Ishikawa (cell line): ENCODE measurements around the gene CHMP4B.

ENCODE experiments used
- CEBPB ChIP-seq: IDR thresholded peaks from 2 replicates; pipeline ENCODE4 v1.6.1; 2012
- CREB1 ChIP-seq: IDR thresholded peaks from 2 replicates; pipeline ENCODE4 v1.6.1; 2012; ENCODE audit warnings: low read depth
- EGR1 ChIP-seq: IDR thresholded peaks from 2 replicates; pipeline ENCODE4 v1.6.1; 2012
- EP300 ChIP-seq: IDR thresholded peaks from 2 replicates; pipeline ENCODE4 v1.6.1; 2012; ENCODE audit warnings: borderline replicate concordance
- FOXM1 ChIP-seq: IDR thresholded peaks from 2 replicates; pipeline ENCODE4 v1.6.1; 2012; ENCODE audit warnings: low read depth, borderline replicate concordance
- MAX ChIP-seq: IDR thresholded peaks from 2 replicates; pipeline ENCODE4 v1.6.1; 2012
- NFIC ChIP-seq: IDR thresholded peaks from 2 replicates; pipeline ENCODE4 v1.6.1; 2012
- RAD21 ChIP-seq: IDR thresholded peaks from 2 replicates; pipeline ENCODE4 v1.6.1; 2012; ENCODE audit warnings: low read depth
- REST ChIP-seq: IDR thresholded peaks from 2 replicates; pipeline ENCODE4 v1.6.1; 2012; ENCODE audit warnings: low read depth, mild to moderate bottlenecking
- TAF1 ChIP-seq: IDR thresholded peaks from 2 replicates; pipeline ENCODE4 v1.6.1; 2012; ENCODE audit warnings: low read depth, mild to moderate bottlenecking
- TCF12 ChIP-seq: IDR thresholded peaks from 2 replicates; pipeline ENCODE4 v1.6.1; 2012; ENCODE audit warnings: low read depth
- TEAD4 ChIP-seq: IDR thresholded peaks from 2 replicates; pipeline ENCODE4 v1.6.1; 2012
- USF1 ChIP-seq: IDR thresholded peaks from 2 replicates; pipeline ENCODE4 v1.6.1; 2012
- YY1 ChIP-seq: IDR thresholded peaks from 2 replicates; pipeline ENCODE4 v1.6.1; 2012; ENCODE audit warnings: low read depth
- ZBTB7A ChIP-seq: IDR thresholded peaks from 2 replicates; pipeline ENCODE4 v1.6.1; 2012; ENCODE audit warnings: low read depth

Gene CHMP4B

GRCh38 chr20:33875534-33876026, 64.4 kb downstream of the CHMP4B start:
- no peak for TF ChIP-seq RAD21
- no peak for TF ChIP-seq YY1
- TF ChIP-seq MAX, result no peak

GRCh38 chr20:33878583-33878982, 67.4 kb downstream of the CHMP4B start:
- TF ChIP-seq REST (no peak), USF1 (no peak), YY1 (no peak), NFIC (no peak), EGR1 (no peak), FOXM1 (no peak), CREB1 (no peak), TCF12 (no peak), ZBTB7A (no peak), CEBPB (no peak), RAD21 (no peak), TEAD4 (no peak)

GRCh38 chr20:33880396-33880795, 69.2 kb downstream of the CHMP4B start:
- TF ChIP-seq YY1, result no peak
- TF ChIP-seq NFIC, result no peak
- TF ChIP-seq RAD21, result no peak
- TF ChIP-seq ZBTB7A, result no peak
- TF ChIP-seq TCF12, result no peak
- no peak for TF ChIP-seq EGR1
- TF ChIP-seq TAF1, result no peak
- TF ChIP-seq REST, result no peak
- no peak for TF ChIP-seq USF1
- TF ChIP-seq CREB1, result no peak
- TF ChIP-seq FOXM1, result no peak
- TF ChIP-seq EP300, result no peak
- no peak for TF ChIP-seq MAX

GRCh38 chr20:33881989-33882388, 70.8 kb downstream of the CHMP4B start:
- TF ChIP-seq EGR1 (no peak), EP300 (no peak), TEAD4 (no peak), YY1 (no peak), MAX (no peak), RAD21 (no peak), ZBTB7A (no peak), CEBPB (no peak), FOXM1 (no peak), NFIC (no peak), TAF1 (no peak), TCF12 (no peak), USF1 (no peak), REST (no peak), CREB1 (no peak)
